OCI-LY1 (cell line): Measurements from ENCODE around the gene CTNNBL1.

Experiments
- EZH2 ChIP-seq: fragments of 200-600 bp; sonication (generic), shearing (Covaris generic); IDR thresholded peaks from 2 replicates; pipeline ENCODE4 v1.8.0; 2017; ENCODE audit warnings: borderline replicate concordance, mixed run types, mild to moderate bottlenecking, antibody characterized with exemption, low read length, moderate library complexity, mixed read lengths
- TF ChIP-seq, protein P1 (sequence below): fragments of 200-600 bp; sonication (generic), shearing (Covaris generic); IDR thresholded peaks from 2 replicates; pipeline ENCODE4 v1.5.1; 2017; ENCODE audit warnings: mild to moderate bottlenecking, antibody characterized with exemption, low read length, moderate library complexity, mixed read lengths

DNA sequence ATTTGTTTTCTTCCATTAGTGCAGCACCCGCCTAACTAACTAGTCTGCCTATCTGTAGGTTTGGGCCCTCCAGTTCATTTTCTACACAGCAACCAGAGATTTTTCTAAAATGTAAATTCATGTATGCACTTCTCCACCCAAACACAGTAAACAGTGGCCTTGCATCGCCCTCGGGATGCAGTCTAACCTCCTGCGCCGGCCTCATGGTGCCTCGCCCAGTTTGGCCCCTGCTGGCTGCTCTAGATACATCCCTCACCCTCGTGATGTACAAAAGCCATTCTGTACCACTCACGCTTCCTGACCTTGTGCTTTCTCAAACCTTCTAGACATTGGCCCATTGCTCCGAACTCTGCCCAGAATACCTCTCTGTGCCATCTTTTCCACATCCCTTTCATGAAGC, 155.3 kb downstream of the CTNNBL1 start:
- no peak for TF ChIP-seq EZH2
- TF ChIP-seq, protein P1, sequence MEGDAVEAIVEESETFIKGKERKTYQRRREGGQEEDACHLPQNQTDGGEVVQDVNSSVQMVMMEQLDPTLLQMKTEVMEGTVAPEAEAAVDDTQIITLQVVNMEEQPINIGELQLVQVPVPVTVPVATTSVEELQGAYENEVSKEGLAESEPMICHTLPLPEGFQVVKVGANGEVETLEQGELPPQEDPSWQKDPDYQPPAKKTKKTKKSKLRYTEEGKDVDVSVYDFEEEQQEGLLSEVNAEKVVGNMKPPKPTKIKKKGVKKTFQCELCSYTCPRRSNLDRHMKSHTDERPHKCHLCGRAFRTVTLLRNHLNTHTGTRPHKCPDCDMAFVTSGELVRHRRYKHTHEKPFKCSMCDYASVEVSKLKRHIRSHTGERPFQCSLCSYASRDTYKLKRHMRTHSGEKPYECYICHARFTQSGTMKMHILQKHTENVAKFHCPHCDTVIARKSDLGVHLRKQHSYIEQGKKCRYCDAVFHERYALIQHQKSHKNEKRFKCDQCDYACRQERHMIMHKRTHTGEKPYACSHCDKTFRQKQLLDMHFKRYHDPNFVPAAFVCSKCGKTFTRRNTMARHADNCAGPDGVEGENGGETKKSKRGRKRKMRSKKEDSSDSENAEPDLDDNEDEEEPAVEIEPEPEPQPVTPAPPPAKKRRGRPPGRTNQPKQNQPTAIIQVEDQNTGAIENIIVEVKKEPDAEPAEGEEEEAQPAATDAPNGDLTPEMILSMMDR: no peak
